WTC11 (cell line): Measurements from ENCODE around the gene PMFBP1.

Experiments
- FOXJ3 ChIP-seq: sonication (generic); formaldehyde crosslinking; IDR thresholded peaks from 2 replicates; pipeline ENCODE4 v1.9.0; 2021; ENCODE audit warnings: missing genetic modification reagents, mild to moderate bottlenecking, borderline replicate concordance
- NR3C1 ChIP-seq: sonication (generic); formaldehyde crosslinking; conservative IDR thresholded peaks from 2 replicates; pipeline ENCODE4 v1.8.1; 2023; ENCODE audit warnings: low read depth, mild to moderate bottlenecking, missing genetic modification reagents
- ZNF232 ChIP-seq: sonication (generic); formaldehyde crosslinking; IDR thresholded peaks from 2 replicates; pipeline ENCODE4 v1.8.0; 2022; ENCODE audit warnings: mild to moderate bottlenecking, missing genetic modification reagents
- TF ChIP-seq, protein P1 (sequence below): sonication (generic); formaldehyde crosslinking; IDR thresholded peaks from 2 replicates; pipeline ENCODE4 v1.8.1; 2022; ENCODE audit warnings: low read depth, missing genetic modification reagents, borderline replicate concordance
- TF ChIP-seq, protein P2 (sequence below): fragments of 200-600 bp; IDR thresholded peaks from 2 replicates; pipeline ENCODE4 v1.8.0; 2022; ENCODE audit warnings: antibody characterized with exemption
- TF ChIP-seq, protein P3 (sequence below): fragments of 250-450 bp; sonication (Bioruptor Pico); IDR thresholded peaks from 2 replicates; pipeline ENCODE4 v1.8.0; 2021; ENCODE audit warnings: mild to moderate bottlenecking
- TF ChIP-seq, protein P4 (sequence below): sonication (generic); formaldehyde crosslinking; IDR thresholded peaks from 2 replicates; pipeline ENCODE4 v1.8.0; 2023; ENCODE audit warnings: mild to moderate bottlenecking, missing genetic modification reagents
- TF ChIP-seq, protein P5 (sequence below): sonication (generic); formaldehyde crosslinking; IDR thresholded peaks from 2 replicates; pipeline ENCODE4 v1.8.1; 2022; ENCODE audit warnings: mild to moderate bottlenecking, missing genetic modification reagents, moderate library complexity, borderline replicate concordance

DNA sequence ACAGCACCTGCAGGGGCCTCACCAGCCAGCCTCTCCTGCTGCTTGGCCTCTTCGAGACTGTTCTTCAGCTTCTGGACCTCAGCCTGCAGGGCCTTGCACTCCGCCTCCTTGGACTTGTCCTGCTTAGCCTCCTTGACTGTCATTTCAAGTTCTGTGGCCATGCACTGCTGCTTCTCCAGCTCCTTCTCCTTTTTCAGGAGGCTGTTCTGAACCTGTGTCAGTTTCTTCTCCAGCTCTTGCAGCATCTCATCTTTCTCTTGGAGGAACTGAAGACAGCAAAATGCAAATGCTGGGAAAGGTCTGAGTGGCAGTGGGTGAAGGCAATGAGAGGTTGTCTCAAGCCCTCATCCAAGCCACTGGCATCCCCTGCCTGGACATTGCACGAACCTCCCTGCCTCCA, 39.2 kb downstream of the PMFBP1 start:
- no peak for TF ChIP-seq ZNF232 (CRISPR knock-in tag)
- TF ChIP-seq NR3C1 (CRISPR knock-in tag) = no peak
- TF ChIP-seq FOXJ3 = no peak
- TF ChIP-seq, protein P1, sequence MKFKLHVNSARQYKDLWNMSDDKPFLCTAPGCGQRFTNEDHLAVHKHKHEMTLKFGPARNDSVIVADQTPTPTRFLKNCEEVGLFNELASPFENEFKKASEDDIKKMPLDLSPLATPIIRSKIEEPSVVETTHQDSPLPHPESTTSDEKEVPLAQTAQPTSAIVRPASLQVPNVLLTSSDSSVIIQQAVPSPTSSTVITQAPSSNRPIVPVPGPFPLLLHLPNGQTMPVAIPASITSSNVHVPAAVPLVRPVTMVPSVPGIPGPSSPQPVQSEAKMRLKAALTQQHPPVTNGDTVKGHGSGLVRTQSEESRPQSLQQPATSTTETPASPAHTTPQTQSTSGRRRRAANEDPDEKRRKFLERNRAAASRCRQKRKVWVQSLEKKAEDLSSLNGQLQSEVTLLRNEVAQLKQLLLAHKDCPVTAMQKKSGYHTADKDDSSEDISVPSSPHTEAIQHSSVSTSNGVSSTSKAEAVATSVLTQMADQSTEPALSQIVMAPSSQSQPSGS = no peak
- TF ChIP-seq, protein P2, sequence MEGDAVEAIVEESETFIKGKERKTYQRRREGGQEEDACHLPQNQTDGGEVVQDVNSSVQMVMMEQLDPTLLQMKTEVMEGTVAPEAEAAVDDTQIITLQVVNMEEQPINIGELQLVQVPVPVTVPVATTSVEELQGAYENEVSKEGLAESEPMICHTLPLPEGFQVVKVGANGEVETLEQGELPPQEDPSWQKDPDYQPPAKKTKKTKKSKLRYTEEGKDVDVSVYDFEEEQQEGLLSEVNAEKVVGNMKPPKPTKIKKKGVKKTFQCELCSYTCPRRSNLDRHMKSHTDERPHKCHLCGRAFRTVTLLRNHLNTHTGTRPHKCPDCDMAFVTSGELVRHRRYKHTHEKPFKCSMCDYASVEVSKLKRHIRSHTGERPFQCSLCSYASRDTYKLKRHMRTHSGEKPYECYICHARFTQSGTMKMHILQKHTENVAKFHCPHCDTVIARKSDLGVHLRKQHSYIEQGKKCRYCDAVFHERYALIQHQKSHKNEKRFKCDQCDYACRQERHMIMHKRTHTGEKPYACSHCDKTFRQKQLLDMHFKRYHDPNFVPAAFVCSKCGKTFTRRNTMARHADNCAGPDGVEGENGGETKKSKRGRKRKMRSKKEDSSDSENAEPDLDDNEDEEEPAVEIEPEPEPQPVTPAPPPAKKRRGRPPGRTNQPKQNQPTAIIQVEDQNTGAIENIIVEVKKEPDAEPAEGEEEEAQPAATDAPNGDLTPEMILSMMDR = no peak
- TF ChIP-seq, protein P3, sequence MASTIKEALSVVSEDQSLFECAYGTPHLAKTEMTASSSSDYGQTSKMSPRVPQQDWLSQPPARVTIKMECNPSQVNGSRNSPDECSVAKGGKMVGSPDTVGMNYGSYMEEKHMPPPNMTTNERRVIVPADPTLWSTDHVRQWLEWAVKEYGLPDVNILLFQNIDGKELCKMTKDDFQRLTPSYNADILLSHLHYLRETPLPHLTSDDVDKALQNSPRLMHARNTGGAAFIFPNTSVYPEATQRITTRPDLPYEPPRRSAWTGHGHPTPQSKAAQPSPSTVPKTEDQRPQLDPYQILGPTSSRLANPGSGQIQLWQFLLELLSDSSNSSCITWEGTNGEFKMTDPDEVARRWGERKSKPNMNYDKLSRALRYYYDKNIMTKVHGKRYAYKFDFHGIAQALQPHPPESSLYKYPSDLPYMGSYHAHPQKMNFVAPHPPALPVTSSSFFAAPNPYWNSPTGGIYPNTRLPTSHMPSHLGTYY (CRISPR knock-in tag) = no peak
- TF ChIP-seq, protein P4, sequence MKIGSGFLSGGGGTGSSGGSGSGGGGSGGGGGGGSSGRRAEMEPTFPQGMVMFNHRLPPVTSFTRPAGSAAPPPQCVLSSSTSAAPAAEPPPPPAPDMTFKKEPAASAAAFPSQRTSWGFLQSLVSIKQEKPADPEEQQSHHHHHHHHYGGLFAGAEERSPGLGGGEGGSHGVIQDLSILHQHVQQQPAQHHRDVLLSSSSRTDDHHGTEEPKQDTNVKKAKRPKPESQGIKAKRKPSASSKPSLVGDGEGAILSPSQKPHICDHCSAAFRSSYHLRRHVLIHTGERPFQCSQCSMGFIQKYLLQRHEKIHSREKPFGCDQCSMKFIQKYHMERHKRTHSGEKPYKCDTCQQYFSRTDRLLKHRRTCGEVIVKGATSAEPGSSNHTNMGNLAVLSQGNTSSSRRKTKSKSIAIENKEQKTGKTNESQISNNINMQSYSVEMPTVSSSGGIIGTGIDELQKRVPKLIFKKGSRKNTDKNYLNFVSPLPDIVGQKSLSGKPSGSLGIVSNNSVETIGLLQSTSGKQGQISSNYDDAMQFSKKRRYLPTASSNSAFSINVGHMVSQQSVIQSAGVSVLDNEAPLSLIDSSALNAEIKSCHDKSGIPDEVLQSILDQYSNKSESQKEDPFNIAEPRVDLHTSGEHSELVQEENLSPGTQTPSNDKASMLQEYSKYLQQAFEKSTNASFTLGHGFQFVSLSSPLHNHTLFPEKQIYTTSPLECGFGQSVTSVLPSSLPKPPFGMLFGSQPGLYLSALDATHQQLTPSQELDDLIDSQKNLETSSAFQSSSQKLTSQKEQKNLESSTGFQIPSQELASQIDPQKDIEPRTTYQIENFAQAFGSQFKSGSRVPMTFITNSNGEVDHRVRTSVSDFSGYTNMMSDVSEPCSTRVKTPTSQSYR = no peak
- TF ChIP-seq, protein P5, sequence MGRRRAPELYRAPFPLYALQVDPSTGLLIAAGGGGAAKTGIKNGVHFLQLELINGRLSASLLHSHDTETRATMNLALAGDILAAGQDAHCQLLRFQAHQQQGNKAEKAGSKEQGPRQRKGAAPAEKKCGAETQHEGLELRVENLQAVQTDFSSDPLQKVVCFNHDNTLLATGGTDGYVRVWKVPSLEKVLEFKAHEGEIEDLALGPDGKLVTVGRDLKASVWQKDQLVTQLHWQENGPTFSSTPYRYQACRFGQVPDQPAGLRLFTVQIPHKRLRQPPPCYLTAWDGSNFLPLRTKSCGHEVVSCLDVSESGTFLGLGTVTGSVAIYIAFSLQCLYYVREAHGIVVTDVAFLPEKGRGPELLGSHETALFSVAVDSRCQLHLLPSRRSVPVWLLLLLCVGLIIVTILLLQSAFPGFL (CRISPR knock-in tag) = no peak
